ENCODE results near the gene HNRNPM.

Gene HNRNPM

DNA sequence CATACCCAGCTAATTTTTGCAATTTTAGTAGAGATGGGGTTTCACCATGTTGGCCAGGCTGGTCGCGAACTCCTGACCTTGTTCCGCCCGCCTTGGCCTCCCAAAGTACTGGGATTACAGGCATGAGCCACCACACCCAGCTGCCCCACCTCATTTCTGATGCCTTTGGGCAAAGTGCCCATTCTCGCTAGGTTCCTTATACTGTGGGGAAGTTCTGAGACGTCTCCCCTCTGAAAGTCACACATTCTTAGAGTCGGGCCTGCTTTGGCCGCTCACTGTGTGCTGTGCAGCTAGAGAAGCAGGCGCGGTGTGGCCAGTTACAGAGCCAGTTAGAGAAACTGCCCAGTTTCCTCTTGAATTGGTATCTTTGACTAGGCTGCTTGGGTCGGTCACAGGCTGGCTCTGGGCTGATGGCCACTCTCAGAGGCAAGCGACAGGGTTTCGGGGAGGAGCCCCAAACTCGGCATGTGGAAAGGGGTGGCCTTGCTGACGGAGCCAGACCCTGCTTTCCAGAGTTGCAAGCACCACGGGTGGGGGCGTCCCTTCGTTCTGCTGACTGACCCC lies 39.6 kb downstream of the HNRNPM start:
- Histone ChIP-seq H3K27ac (no peak overlapping the region), H4K20me1 (peaks cover 100% of the 10 kb centered on the region), H3K4me2 (no peak overlapping the region), H3K4me3 (no peak overlapping the region), H3K4me1 (peaks cover 47% of the 10 kb centered on the region), H3K36me3 (peaks cover 100% of the 10 kb centered on the region), H3K9ac (no peak overlapping the region), H3K27me3 (no peaks in the 10 kb centered on the region), H3K9me3 (no peaks in the 10 kb centered on the region)
- no peak for TF ChIP-seq Cebpa-rat (IDR thresholded peaks at IDR 0.05)

DNA sequence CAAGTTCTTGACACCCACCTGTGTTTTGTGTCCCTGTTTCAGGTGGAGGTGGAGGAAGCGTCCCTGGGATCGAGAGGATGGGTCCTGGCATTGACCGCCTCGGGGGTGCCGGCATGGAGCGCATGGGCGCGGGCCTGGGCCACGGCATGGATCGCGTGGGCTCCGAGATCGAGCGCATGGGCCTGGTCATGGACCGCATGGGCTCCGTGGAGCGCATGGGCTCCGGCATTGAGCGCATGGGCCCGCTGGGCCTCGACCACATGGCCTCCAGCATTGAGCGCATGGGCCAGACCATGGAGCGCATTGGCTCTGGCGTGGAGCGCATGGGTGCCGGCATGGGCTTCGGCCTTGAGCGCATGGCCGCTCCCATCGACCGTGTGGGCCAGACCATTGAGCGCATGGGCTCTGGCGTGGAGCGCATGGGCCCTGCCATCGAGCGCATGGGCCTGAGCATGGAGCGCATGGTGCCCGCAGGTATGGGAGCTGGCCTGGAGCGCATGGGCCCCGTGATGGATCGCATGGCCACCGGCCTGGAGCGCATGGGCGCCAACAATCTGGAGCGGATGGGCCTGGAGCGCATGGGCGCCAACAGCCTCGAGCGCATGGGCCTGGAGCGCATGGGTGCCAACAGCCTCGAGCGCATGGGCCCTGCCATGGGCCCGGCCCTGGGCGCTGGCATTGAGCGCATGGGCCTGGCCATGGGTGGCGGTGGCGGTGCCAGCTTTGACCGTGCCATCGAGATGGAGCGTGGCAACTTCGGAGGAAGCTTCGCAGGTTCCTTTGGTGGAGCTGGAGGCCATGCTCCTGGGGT lies 41.0 kb downstream of the HNRNPM start:
- Histone ChIP-seq H3K27me3 (no peaks in the 10 kb centered on the region), H3K36me3 (peaks cover 100% of the 10 kb centered on the region), H4K20me1 (peaks cover 100% of the 10 kb centered on the region), H3K4me1 (peaks cover 47% of the 10 kb centered on the region), H3K9ac (peak overlapping the region; percentile 55), H3K9me3 (no peaks in the 10 kb centered on the region), H3K4me2 (peak overlapping the region; percentile 79), H3K27ac (peak overlapping the region; percentile 91), H3K4me3 (no peak overlapping the region)
- TF ChIP-seq Cebpa-rat (IDR thresholded peaks at IDR 0.05), result no peak

DNA sequence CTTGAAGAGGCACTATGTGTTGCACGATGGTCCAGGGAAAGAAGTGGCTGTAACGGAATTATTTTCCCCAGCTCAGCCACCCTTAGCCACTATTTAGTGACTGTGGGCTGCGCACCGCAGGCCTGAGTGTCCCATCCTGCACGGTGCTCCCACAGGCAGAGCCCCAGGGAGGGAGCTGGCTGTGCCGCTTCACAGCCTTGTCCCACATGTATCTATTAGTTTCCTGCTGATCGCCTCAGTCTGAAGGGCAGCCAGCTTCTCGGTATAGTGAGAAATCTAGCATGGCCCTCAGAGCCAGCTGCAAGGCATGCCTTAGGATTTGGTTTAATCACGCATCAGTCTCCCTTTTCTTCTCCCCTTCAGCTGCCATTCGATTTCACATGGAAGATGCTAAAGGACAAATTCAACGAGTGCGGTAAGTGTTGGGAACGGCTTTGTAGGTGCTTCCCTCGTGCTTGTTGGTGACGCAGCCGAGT lies 41.9 kb downstream of the HNRNPM start:
- H3K9me3 ChIP-seq, result no peaks in the 10 kb centered on the region
- H3K4me2 ChIP-seq, result peak overlapping the region; percentile 79
- no peak for TF ChIP-seq Cebpa-rat (IDR thresholded peaks at IDR 0.05)
- peaks cover 47% of the 10 kb centered on the region for H3K4me1 ChIP-seq
- H3K27ac ChIP-seq, result peak overlapping the region; percentile 91
- H3K9ac ChIP-seq, result peak overlapping the region; percentile 55
- H3K27me3 ChIP-seq, result no peaks in the 10 kb centered on the region
- H3K4me3 ChIP-seq, result peak overlapping the region; percentile 33
- H4K20me1 ChIP-seq, result peaks cover 93% of the 10 kb centered on the region
- H3K36me3 ChIP-seq, result peaks cover 99% of the 10 kb centered on the region

DNA sequence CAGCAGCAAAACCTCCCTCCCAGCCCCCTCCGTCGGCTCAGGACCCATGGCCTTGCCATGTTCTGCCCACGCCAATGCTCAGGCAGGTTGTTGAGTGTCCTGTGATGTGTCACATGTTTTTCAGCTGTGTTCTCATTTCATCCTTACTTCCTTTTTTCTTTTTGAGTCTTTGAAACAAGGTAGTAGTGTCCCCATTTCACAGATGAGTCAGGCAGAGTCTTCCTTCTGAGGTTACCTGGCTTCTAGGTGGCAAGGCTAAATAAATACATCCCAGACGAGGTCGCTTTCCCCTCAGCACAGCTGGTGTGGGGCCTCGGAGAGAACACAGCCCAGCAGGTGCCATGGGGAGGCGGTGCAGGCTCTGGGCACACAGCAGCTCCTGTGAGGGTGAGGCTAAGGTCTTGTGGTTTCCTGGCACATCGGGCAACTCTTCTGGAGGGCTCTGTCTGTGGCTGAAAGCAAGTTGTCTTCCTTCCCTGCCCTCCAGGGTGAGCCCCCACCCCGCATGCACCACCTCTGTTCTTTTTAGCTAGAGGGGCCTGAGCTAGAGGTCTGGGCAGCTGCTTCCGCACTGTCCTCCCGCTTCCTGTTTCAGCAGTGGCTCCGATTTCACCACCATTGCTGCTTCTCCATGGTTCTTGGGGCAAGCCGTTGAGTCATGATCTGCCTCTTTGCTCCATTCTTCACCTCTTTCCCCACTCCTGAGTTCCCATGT lies 42.5 kb downstream of the HNRNPM start:
- peak overlapping the region; percentile 33 for H3K4me3 ChIP-seq
- peaks cover 47% of the 10 kb centered on the region for H3K4me1 ChIP-seq
- H3K4me2 ChIP-seq, result peak overlapping the region; percentile 79
- peak overlapping the region; percentile 91 for H3K27ac ChIP-seq
- H3K36me3 ChIP-seq, result peaks cover 93% of the 10 kb centered on the region
- H3K9me3 ChIP-seq, result no peaks in the 10 kb centered on the region
- H3K27me3 ChIP-seq, result no peaks in the 10 kb centered on the region
- H3K9ac ChIP-seq, result peak overlapping the region; percentile 63; the same call in 1 of the 2 replicates
- peaks cover 87% of the 10 kb centered on the region for H4K20me1 ChIP-seq
- TF ChIP-seq Cebpa-rat (IDR thresholded peaks at IDR 0.05), result peak; percentile 44; the same call in 1 of the 2 replicates

DNA sequence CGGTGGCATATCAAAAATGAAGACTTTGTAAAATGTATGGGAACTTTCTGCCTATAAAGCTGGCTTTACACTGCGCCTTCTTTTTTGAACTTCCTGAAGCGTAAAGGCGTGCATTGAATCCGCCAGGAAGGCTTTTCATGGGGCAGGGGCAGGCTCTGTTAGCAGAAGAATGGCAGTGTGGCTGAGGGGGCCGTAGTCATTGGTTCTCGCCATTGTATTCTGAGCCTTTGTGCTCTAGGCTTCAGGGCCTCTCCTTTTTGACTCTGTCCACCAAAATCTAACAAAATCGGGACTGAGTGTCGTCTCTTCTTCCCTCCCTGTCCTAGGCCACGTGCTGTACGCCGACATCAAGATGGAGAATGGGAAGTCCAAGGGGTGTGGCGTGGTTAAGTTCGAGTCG lies 43.6 kb downstream of the HNRNPM start:
- Histone ChIP-seq H3K27me3 (no peaks in the 10 kb centered on the region), H3K4me3 (no peak overlapping the region), H3K27ac (peak overlapping the region; percentile 91), H3K4me2 (peak overlapping the region; percentile 79), H4K20me1 (peaks cover 76% of the 10 kb centered on the region), H3K9ac (peak overlapping the region; percentile 63; the same call in 1 of the 2 replicates), H3K4me1 (peaks cover 51% of the 10 kb centered on the region), H3K36me3 (peaks cover 83% of the 10 kb centered on the region), H3K9me3 (no peaks in the 10 kb centered on the region)
- TF ChIP-seq Cebpa-rat (IDR thresholded peaks at IDR 0.05), result no peak

DNA sequence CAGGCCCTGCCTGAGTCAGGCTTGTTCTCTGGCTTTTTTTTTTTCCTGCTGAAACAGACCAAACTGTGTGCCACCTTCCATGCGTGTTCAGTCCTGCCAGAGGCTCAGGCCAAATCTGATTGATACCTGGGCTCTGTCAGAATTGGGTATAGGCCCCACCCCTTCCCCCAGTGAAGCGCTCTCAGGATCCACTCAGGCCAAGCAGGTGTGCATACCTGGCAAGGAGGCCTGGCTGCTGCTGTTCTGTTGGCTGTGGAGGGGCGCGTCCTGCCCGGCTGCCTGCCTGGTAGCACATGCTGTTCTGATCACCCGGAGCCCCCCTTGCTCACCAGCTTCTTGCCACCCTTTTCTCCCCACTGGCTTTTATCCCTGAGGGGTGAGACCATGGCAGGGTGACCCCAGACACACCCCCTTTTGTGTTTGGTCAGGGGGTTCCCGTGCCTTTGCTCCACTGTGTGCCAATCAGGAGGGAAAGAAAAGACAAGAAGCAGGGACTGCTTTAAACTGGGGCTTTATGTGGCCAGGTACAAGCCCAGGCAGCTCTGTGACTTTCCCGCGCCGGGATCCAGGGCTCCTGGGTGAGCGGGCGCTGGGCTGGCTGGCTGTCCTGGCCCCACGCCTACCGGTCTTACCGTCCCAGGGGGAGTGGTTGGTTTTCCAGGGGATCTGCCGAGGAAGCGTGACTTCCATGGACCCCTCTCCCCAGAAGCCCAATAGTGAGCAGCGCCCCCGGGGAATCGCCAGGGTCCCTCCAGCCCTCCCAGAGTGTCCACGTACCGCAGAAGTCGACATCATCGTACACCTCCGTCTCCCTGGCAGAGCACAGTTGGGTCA lies 45.0 kb downstream of the HNRNPM start:
- no peak overlapping the region for H3K4me3 ChIP-seq
- H3K4me2 ChIP-seq, result no peak overlapping the region
- H4K20me1 ChIP-seq, result peaks cover 62% of the 10 kb centered on the region
- H3K36me3 ChIP-seq, result peaks cover 69% of the 10 kb centered on the region
- no peak for TF ChIP-seq Cebpa-rat (IDR thresholded peaks at IDR 0.05)
- no peaks in the 10 kb centered on the region for H3K9me3 ChIP-seq
- no peaks in the 10 kb centered on the region for H3K27me3 ChIP-seq
- peaks cover 62% of the 10 kb centered on the region for H3K4me1 ChIP-seq
- peak overlapping the region; percentile 44; the same call in 1 of the 2 replicates for H3K27ac ChIP-seq
- H3K9ac ChIP-seq, result no peak overlapping the region

DNA sequence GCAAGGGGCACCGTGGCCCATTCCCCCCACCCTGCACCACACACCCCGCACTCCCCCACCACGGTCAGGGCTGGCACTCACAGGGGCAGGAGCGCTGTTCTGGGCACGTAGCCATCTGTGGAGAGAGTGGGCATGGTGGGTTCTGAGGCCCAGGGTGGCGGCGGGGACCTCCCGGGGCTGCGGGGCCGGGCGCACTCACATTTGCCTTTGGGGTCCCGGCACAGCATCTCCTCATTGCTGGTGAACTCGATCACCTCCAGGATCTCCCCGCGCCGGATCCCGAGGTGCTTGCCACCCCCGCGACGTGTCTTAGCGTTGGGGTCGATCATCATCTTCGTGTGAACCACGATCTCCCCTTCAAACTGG lies 45.6 kb downstream of the HNRNPM start:
- H3K4me1 ChIP-seq, result peaks cover 62% of the 10 kb centered on the region
- TF ChIP-seq Cebpa-rat (IDR thresholded peaks at IDR 0.05), result no peak
- peaks cover 56% of the 10 kb centered on the region for H4K20me1 ChIP-seq
- H3K4me3 ChIP-seq, result no peak overlapping the region
- no peak overlapping the region for H3K9ac ChIP-seq
- H3K27me3 ChIP-seq, result no peaks in the 10 kb centered on the region
- H3K27ac ChIP-seq, result peak overlapping the region; percentile 53; the same call in 1 of the 2 replicates
- peaks cover 63% of the 10 kb centered on the region for H3K36me3 ChIP-seq
- no peak overlapping the region for H3K4me2 ChIP-seq
- H3K9me3 ChIP-seq, result no peaks in the 10 kb centered on the region

DNA sequence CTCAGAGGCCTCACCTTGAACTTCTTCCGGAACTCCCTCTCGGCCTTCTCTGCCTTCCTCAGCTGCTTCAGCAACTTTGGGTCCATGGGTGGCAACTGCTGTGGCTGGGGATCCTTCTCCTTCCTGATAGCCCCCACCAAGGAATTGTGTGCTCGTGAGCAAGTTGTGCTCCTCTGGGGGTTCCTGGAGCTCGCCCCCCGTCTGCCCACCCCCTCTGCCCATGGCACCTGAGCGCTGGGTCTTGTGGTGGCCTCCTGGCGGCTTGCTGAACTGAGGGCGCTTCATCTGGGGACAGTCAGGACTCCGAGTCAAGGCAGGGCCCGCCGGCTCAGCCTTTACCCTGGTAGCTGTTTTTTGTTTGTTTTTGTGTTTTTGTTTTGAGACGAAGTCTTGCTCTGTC lies 46.1 kb downstream of the HNRNPM start:
- no peak overlapping the region for H3K4me3 ChIP-seq
- no peaks in the 10 kb centered on the region for H3K9me3 ChIP-seq
- no peaks in the 10 kb centered on the region for H3K27me3 ChIP-seq
- H3K4me2 ChIP-seq, result no peak overlapping the region
- no peak for TF ChIP-seq Cebpa-rat (IDR thresholded peaks at IDR 0.05)
- H4K20me1 ChIP-seq, result peaks cover 51% of the 10 kb centered on the region
- peaks cover 58% of the 10 kb centered on the region for H3K4me1 ChIP-seq
- H3K27ac ChIP-seq, result peak overlapping the region; percentile 53
- no peak overlapping the region for H3K9ac ChIP-seq
- peaks cover 58% of the 10 kb centered on the region for H3K36me3 ChIP-seq

- H3K27ac ChIP-seq, result no peak overlapping the region
- no peak overlapping the region for H3K4me3 ChIP-seq
- TF ChIP-seq Cebpa-rat (IDR thresholded peaks at IDR 0.05), result no peak
- peaks cover 51% of the 10 kb centered on the region for H3K4me1 ChIP-seq
- no peaks in the 10 kb centered on the region for H3K27me3 ChIP-seq
- H3K4me2 ChIP-seq, result no peak overlapping the region
- peaks cover 51% of the 10 kb centered on the region for H3K36me3 ChIP-seq
- peaks cover 44% of the 10 kb centered on the region for H4K20me1 ChIP-seq
- no peak overlapping the region for H3K9ac ChIP-seq
- H3K9me3 ChIP-seq, result no peaks in the 10 kb centered on the region
Observed at GRCh38 chr19:8491574-8491973, 46.8 kb downstream of the HNRNPM start.
